NCI-H146 (cell line): Measurements from ENCODE around the gene CASZ1.

ENCODE experiments used
- DNase-seq: peaks from one replicate; lab custom pipeline; 2025; lab: John Stamatoyannopoulos, UW

CASZ1 gene

DNA sequence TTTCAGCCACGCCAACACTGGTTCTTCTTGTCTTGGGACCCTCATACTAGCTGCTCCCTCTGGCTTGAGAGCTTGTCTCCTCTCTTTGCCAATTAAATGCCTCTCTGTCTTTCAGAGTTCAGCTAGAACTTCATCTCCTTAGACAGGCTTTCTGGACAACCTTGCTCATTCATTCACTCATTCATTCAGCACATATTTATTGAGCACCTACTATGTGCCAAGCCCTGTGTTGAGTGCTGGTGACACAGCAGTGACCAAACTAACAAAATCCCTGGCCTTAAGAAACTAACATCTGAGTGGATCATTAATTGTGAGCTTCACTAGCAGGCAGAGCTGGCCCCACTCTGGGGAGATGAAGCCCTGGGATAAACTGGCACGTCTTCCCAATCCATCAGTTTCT lies 24.9 kb upstream of the CASZ1 start:
- DNase-seq, result no peak

DNA sequence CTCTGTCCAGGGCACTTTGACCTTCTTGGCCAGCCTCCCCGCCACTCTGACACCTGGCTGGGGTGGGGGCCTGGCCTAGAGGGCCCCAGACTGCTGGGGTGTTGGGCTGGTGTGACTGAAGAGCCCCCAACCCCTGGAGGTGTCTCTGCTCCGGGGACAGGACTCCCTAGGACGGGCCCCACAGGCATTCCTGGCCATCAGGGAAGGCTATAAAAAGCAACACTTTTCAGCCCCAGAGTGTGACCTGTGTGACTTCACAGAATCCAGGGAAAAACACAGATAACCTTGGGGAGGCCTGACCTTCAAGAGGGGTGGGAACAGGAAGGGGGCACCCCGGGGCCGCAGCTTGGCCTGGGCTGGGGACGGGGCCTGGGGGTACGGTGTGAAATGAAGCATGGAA lies 24.0 kb upstream of the CASZ1 start:
- no peak for DNase-seq

DNA sequence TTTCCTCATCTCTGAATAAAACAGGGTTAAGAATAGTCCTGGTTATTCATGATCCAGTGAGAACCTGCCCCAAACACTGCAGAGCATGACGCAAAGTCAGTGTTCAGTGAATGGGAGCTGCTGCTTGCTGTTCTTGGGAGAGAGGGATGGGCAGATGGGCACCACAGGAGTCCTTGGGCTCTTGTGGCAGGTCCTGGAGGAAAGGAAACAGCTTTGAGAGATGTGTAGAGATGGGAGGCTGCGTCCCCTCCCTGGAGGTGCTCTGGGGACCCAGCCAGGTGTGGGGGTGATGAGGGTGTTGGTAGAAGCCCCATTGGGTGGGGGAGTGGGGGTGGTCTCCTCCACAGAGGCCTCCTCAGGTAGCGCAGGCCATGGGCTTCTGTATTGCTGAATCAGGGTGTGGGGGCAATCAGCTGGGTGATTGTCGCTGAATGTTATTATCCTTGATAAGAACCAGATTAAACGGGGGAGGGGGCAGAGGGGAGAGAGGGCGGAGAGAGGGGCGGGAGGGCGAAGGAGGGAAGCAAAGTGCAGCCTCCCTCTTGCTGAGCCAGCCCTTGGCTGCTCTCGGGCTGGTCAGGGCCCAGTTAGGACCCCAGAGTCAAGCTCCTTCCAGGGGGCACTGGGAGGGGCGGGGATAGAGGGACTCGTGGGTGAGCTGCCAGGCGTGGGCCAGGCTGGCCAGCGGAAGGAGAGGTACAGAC lies 22.9 kb upstream of the CASZ1 start:
- no peak for DNase-seq

DNA sequence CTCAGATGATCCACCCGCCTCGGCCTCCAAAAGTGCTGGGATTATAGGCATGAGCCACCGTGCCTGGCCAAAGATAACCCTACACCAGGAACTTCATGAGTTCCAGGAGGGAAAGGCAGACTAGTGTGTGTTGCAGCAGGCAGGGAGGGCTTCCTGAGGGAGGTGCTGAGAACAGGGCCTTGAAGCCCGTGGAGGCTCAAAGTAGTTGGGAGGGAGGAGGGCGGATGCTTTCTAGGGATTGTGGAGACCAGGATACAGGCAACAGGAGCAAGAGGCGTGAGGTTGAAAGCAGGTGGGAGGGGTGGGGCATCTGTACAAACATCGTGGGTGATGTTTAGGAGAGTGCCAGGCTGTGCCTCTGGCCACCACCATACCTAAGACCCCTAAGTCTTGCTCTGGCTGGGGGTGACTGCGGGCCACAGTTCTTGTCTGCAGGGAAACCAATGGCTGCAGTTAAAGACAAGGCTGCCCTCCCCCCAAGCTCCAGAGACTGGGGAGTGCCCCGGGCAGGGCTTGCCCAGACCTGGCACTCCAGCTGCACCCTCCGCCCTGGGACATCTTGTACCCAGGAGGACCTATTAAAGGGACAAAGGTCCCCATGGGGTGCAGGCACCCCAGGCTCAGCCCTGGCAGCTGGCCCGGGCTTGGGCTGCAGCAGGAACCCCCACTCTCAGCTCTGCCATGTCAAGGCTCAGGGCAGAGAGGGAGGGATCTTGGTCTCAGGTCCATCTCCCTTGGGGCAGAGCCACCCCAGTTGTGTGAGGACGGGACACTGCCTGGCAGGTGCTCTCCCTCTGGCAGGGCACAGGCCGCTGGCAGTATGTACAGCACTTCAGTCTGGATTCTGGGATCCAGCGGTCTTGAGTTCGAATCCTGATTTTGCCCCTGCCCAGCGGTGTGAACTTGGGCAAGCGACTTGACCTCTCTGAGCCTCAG lies 22.1 kb upstream of the CASZ1 start:
- DNase-seq, result no peak

DNA sequence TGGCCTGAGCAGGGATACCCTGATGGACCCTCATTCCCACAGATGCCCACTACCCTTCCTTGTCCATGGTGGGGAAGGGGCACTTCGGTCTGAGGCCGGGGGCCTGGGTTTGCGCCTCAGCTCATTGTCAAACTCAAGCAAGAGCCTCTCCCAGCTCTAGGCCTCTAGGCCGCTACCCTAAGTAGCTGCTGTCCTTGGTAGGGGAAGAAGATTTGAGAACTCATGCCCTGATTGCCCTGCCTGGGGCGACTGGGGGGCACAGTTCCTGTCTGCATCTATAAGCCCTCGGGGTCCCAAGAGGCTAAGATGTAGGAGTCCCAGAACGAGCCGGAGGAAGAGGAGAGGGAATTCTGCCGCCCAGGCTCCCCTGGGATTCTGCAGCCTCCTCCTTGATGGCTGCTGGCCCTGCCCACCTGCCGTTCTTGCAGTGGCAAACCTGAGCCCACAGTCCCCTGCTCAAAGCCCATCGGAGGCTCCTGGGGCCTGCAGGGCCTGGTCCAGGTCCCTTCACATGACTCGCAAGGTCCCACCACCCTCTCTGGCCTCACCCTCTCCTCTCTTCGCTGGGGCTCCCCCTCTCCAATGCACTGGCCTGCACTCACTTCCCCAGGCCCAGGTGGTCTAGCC lies 20.4 kb upstream of the CASZ1 start:
- no peak for DNase-seq

DNA sequence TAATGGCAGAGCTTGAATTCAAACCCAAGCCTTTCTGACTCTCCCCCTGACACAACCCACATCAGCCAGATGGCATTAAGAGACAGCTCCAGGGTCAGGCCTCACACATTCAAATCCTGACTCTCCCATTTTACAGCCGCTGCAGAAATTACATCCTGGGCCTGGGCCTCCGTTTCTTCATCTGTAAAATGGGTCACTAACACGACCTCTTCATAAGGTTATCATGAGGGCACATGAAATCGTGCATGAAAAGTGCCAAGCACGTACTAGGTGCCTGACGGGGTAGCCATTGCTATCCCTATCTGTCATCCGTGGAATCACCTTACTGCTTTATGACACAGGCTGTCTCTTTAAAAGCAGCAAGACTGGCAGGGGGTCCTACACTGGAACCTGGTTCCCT lies 19.8 kb upstream of the CASZ1 start:
- DNase-seq, result no peak

DNA sequence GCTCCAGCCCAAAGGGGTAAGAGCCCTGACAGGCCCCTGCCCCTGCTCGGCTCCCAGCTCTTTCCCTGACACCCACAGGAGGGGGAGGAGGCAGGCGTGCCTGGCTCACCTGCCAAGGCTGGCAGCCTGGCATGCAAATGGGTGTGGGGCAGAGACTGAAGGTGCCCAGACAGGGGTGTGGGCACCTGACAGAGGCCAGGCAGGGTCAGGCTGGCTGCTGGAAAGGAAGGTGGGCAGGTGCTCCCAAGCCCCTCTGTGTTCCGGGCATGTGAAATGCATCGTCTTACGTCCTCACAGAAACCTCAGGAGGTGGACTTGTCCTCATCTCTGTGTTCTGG lies 19.4 kb upstream of the CASZ1 start:
- DNase-seq, result no peak

DNA sequence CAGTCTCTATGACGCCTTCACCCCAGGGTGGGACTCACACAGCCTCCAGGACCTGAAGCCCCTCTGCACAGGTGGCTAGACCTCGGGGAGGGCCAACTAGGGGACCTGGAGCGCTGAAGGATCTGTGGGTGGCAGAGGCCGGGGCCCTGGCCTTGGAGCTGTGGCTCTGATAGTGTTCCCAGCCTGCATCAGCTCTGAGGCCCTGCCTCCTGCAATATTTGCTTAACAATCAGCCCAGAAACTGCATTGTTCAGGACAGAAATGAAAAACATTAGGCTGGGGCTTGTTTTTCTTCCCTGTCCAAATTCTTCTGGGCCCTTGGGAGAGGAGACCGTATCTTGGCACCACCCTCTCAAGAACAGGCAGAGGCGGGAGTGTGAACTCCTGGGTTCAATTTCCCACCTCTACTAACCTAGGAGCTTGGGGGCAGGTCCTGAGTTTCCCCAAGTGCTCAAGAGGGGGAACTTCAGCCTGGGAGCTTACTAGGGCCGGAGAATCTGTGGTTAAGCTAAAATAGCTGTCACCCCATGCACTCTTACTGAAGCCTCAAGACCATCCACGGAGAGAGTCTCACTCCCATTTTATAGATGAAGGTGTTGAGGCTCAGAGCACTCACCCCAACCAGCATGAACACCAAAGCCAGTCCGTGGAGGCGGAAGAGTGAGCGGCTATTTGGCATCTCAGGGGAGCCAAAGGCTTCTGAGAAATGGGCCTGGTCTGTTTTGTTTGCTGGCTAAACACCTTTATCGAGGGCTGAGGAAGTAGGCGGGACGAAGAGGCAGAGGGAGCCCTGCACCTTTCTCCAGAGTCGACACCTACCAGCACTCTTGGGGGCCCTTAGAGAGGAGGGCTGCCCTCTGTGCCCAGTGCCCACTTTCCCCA lies 18.8 kb upstream of the CASZ1 start:
- DNase-seq, result no peak

DNA sequence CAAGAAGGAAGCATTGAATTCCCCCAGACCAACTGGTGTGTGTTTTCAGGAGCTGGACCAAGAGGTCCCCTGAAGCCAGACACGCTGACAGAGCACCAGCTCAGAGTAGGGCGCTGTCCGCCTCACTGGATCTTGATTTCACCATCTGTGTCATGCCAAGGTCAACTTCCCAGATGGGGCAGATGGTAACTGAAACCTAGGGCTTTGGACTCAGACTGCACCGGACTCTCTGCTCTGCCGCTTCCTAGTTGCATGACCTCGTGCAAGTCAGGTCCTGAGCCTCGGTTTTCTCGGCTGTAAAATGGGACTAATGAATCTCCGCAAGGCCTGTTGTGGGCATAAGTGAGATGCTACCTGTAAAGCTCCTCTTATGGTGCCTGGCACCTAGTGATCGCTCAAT lies 17.9 kb upstream of the CASZ1 start:
- DNase-seq, result no peak

DNA sequence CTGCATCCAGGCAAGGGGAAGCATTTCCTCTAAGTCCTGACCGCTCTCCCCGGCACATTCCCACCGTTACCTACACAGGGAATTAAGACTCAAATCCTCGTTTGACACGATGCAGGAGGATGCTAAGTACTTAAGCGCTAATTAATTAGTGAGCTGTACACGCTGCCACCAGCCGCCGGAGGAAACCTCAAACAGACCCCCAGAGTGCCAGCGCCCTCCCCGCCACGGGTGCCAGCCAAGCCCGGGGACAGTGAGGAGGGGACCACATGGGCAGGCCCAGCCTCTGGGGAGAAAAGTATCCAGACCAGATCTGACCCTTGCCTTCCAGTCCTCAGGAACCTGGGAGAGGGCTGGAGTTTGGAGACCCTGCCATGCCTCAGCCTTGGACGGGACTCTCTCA lies 17.4 kb upstream of the CASZ1 start:
- DNase-seq, result no peak

DNA sequence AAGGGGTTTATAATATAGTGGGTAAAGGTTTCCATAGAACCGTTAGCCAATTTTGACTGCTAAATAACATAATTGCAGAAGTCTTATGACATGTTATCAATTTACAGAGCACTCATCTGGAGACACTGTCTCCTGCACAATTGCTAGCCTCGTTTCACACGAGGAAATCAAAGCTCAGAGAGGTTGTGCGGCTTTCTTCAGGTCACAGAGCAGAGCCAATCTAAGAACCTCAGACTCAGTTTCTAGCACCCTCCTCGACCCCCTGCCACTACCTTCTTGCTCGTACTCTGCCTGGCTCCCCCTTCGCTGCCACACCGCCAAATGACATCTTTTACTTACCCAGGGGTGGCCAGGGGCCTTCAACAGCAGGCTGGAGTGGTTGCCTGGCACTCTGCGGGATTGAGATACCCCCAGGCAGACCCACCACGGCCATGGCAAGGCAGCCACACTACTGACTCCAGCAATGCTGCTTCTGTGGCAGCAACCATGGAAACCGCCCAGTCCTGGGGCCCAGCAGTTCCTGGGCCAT lies 16.0 kb upstream of the CASZ1 start:
- no peak for DNase-seq

DNA sequence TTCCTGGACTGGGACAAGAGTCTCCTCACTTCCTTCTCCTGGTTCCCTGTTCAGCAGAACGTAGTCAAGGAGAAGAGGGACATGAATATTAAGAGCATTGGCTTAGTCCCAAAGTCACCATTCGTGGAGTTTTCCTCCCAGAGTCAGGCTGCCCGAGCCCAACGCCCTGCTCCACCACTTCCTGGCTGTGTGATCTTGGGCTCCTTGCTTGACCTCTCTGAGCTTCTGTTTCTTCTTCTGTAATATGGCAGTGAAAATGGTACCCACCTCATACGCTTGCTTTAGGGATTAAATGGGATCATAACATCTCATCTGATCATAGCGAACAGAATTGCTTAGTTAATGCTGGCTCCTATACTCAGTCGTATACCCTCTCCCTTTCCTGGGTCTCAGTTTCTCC lies 12.0 kb upstream of the CASZ1 start:
- no peak for DNase-seq

DNA sequence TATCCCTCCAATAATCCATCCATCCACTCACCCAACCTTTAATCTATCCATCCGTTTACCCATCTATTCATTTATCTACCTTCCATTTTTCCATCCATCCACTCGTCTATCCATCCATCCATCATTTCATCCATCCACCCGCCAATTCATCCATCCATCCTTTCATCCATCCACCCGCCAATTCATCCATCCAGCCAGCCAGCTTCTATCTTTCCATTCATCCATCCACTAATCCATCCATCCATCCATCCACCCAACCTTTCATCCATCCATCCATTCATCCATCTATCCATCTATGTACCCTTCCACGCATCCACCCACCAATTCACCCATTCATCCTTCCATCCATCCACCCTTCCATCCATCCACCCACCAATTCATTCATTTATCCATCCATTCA lies 10.5 kb upstream of the CASZ1 start:
- DNase-seq, result no peak

DNA sequence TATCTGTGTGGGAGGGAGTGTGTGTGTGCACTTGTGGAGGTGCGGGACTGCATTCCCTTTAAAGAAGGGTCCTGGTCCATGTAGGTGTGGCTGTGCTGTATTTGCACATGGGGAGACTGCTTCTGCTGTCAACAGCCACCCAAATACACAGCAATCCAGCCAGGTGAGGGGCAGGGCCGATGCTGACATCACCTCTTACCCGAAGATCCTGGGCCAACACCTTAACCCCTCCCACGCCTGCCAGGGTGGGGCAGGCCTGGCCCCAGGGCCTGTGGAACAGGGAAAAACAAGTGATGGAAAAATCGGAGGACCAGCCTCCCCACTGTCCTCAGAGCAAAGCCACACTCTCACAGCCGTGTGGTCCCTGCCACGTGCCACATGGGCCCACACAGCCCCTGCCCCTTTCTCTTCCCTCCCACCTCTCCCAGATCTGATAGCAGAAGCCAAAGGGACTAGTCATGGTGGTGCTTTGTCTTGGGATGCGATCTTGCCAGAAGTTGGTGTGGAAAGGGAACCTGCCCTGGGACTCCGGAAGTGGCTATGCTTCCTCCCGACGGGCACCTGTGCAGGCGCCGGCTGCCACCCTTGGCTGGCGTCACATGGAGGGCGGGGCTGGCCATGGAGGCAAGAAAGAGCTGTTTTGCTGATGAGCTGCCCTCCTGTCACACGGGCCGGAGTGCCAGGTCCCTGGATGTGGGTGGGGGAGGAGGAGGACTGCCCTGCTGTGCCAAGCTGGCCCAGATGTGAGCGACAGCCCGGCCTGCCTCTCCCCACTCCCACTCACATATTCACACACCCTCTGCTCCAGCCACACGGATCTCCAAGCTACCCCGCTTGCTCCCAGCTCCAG lies 7.8 kb upstream of the CASZ1 start:
- no peak for DNase-seq

DNA sequence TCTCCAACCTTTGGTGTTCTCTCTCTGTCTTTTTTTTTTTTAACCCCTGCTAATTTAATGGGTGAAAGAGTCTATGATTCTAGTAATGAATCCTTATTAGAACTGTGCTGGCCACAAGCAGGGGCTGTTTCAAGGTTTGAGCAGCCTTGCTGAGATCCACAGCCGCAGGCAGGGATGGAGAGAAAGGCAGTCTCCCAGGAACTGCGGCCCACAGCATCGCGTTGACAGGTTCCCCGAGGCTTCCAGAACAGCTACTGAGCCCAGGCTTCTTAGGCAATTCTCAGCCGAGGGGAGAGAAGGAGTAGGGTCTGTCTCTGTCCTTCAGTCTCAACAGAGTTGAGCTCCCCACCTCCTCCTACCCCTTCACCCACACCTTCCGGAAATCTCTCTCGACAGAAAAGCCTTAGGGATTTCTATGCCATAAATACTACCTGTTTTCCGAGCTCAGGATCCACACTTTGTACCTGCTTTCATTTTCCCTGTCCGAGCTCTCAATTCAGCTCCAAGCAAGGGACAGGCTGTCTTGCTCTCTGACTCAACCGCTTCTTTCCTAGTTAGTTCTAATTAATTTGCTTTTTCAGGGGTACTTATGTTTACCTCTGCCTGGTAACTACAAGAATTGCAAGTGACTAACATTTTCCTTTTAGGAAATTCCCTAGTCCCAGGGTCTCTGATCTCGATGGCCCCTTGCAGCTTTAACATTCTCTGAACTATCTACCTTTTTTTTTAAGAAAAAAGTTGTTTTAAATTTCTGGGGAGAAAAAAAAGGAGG lies 6.7 kb upstream of the CASZ1 start:
- DNase-seq, result no peak

DNA sequence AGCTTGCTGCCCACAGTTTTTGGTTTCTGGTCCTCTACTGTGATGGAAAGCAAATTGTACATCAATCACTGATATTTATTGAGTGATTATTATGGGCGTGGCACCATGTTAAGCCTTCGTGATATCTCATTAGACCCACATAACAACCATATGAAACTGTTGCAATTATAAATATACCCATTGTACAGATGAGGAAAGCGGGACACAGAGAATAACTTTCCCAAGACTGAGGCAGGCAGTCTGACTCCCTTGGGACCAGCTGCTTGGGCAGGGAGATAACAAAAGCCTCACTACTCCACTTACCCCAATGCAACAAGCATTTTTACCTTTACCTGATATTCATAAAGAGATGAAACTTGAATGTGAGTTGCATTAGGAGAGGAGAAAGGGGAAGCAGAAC lies 4.3 kb upstream of the CASZ1 start:
- no peak for DNase-seq

DNA sequence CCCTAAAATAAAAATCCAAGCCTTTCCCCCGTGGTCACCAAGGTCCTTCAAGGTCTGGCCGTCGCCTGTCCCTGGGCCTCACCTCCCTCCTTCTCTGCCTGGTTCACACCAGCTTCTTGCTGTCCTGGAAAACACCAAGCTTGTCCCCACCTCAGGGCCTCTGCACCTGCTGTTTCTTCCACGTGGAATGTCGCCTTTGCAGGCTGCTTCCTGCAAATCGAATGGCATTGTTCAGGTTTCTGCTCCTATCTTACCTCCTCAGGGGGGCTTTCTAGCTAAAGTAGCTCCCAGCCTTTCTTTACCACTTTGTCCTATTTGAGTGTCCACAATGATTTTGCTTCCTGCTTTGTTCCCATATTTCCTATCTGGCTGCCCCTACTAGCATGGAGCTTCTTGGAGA lies 3.3 kb upstream of the CASZ1 start:
- no peak for DNase-seq

DNA sequence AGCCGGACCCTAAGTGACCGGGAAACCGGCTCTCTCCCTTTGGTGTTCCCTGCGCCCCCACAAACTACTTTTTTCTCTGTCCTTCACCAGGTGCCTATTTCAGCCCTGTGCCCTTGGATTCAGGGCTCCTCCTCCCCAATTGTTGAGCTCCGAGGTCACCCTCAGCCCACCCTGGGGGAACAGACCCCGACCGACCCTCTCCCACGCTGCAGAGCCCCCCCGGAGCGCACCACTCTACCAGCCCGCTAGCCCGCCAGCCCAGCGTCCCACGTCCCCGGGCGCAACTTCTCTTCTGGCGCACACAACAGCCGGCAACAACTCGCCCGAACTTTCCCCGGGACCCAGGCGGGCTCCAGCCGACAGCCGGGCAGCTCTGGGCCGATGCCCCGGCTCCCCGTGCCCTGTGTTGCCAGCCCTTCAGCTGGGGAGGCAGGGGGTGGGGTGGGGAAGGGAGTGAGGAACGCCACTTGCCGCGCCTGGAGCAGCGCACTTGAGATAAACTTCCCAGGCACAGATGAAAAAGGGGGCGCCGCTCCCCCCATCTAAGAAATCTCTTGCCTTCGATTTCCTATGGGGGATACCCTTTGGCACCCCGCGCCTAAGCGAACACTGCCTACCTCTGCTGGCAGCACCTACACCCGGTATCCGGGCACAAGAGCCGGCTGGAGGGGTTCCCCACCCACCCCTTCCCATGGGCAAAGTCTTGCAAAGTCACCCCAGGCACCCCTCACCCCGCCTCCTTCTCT lies 997 bp downstream of the CASZ1 start:
- no peak for DNase-seq

DNA sequence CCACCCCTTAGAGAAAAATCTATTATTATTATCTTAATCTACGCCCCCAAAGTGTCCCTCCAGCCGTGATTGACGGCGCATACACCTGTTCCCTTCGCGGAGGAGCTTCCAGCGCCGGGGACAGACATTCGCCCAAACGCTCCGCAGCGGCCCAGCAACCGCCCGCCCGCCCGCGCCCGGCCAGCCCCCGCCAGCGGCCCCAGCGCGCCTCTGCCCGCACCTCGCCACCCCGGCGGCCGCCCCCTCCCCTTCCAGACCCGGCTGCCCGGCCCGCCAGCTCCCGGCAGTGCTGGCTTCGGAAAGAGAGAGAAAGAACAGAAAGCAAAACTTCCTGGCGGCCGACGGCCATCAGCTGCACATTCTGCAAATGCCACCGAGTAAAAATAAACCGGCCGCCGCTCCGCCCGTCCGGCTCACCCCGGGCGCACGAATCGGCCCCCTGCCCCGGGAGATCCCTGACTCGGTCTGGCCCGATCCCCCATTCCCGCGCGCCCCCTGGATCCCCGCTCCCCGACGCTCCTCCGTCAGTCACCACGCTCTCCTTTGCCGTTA lies 1.6 kb downstream of the CASZ1 start:
- peak; percentile 12 for DNase-seq
